OCI-LY1 (cell line): ENCODE measurements around the gene GALNT9.

Experiments
- H2AFZ ChIP-seq: fragments of 200-600 bp; sonication (generic), shearing (Covaris generic); 2 replicates; pipeline ENCODE4 v1.6.0; 2014; ENCODE audit warnings: antibody characterized with exemption, mild to moderate bottlenecking, low read length
- H3F3A ChIP-seq: fragments of 200-600 bp; sonication (generic), shearing (Covaris generic); 2 replicates; pipeline ENCODE4 v1.6.0; 2014; ENCODE audit warnings: mild to moderate bottlenecking, antibody characterized with exemption, low read length, moderate library complexity; ENCODE audit not compliant: insufficient read depth
- H3K27ac ChIP-seq: fragments of 200-600 bp; sonication (generic); 2 replicates; pipeline ENCODE4 v1.5.1; 2014; ENCODE audit warnings: low read length, mixed run types, mild to moderate bottlenecking, low read depth; ENCODE audit not compliant: poor library complexity, severe bottlenecking
- H3K27me3 ChIP-seq: fragments of 200-600 bp; sonication (generic); 2 replicates; pipeline ENCODE4 v1.6.0; 2014; ENCODE audit warnings: antibody characterized with exemption, mild to moderate bottlenecking, low read length, moderate library complexity; ENCODE audit not compliant: insufficient read depth
- H3K36me3 ChIP-seq: fragments of 200-600 bp; sonication (generic); 2 replicates; pipeline ENCODE4 v1.6.1; 2014; ENCODE audit warnings: mild to moderate bottlenecking, antibody characterized with exemption, low read length, moderate library complexity, mixed read lengths; ENCODE audit not compliant: insufficient read depth
- H3K4me1 ChIP-seq: fragments of 200-600 bp; sonication (generic); 2 replicates; pipeline ENCODE4 v1.5.1; 2014; ENCODE audit warnings: mild to moderate bottlenecking, low read length, moderate library complexity; ENCODE audit not compliant: insufficient read depth, severe bottlenecking
- H3K4me2 ChIP-seq: fragments of 200-600 bp; sonication (generic), shearing (Covaris generic); 2 replicates; pipeline ENCODE4 v1.6.1; 2014; ENCODE audit warnings: low read length
- H3K4me3 ChIP-seq: fragments of 200-600 bp; sonication (generic); 2 replicates; pipeline ENCODE4 v1.5.1; 2014; ENCODE audit warnings: low read length, low read depth, mild to moderate bottlenecking, mixed read lengths; ENCODE audit not compliant: poor library complexity, severe bottlenecking
- H3K79me2 ChIP-seq: fragments of 200-600 bp; shearing (Covaris generic); 2 replicates; pipeline ENCODE4 v1.6.1; 2016; ENCODE audit warnings: mixed run types, low read length, mixed read lengths; ENCODE audit not compliant: insufficient read depth
- H3K9ac ChIP-seq: fragments of 200-600 bp; sonication (generic), shearing (Covaris generic); 2 replicates; pipeline ENCODE4 v1.6.1; 2014; ENCODE audit warnings: mild to moderate bottlenecking, low read length, mixed read lengths
- H3K9me2 ChIP-seq: fragments of 200-600 bp; sonication (generic), shearing (Covaris generic); 2 replicates; pipeline ENCODE4 v1.6.1; 2014; ENCODE audit warnings: low read depth, mild to moderate bottlenecking, low read length, mixed read lengths
- H3K9me3 ChIP-seq: fragments of 200-600 bp; shearing (Covaris generic); 2 replicates; pipeline ENCODE4 v1.6.1; 2014; ENCODE audit warnings: low read length, mixed read lengths
- H4K20me1 ChIP-seq: fragments of 200-600 bp; sonication (generic), shearing (Covaris generic); 2 replicates; pipeline ENCODE4 v1.6.0; 2016; ENCODE audit warnings: mild to moderate bottlenecking, low read length; ENCODE audit not compliant: insufficient read depth
- CTCF ChIP-seq: fragments of 200-600 bp; sonication (generic), shearing (Covaris generic); IDR thresholded peaks from 2 replicates; pipeline ENCODE4 v1.5.1; 2017; ENCODE audit warnings: mild to moderate bottlenecking, antibody characterized with exemption, low read length, moderate library complexity, mixed read lengths
- EZH2 ChIP-seq: fragments of 200-600 bp; sonication (generic), shearing (Covaris generic); IDR thresholded peaks from 2 replicates; pipeline ENCODE4 v1.8.0; 2017; ENCODE audit warnings: borderline replicate concordance, mixed run types, mild to moderate bottlenecking, antibody characterized with exemption, low read length, moderate library complexity, mixed read lengths

GALNT9 gene

GRCh38 chr12:132237772-132238487 is 91.5 kb downstream of the GALNT9 start:
- H3K9ac ChIP-seq: no peak overlapping the region
- no peaks in the 10 kb centered on the region for H3K36me3 ChIP-seq
- TF ChIP-seq EZH2 (no peak), CTCF (no peak)
- no peak overlapping the region for H3K4me3 ChIP-seq
- no peak overlapping the region for H2AFZ ChIP-seq
- no peaks in the 10 kb centered on the region for H3K9me2 ChIP-seq
- no peak overlapping the region for H3K4me2 ChIP-seq
- no peaks in the 10 kb centered on the region for H4K20me1 ChIP-seq
- no peaks in the 10 kb centered on the region for H3K79me2 ChIP-seq
- H3K9me3 ChIP-seq: no peaks in the 10 kb centered on the region
- no peak overlapping the region for H3K27ac ChIP-seq
- no peaks in the 10 kb centered on the region; the same call in 1 of the 2 replicates for H3F3A ChIP-seq
- no peaks in the 10 kb centered on the region for H3K4me1 ChIP-seq
- H3K27me3 ChIP-seq: no peaks in the 10 kb centered on the region

- Histone ChIP-seq H3K4me1 (no peaks in the 10 kb centered on the region), H3K9me2 (no peaks in the 10 kb centered on the region)
- TF ChIP-seq CTCF: no peak
Measured at GRCh38 chr12:132236930-132237771, 92.2 kb downstream of the GALNT9 start.

DNA sequence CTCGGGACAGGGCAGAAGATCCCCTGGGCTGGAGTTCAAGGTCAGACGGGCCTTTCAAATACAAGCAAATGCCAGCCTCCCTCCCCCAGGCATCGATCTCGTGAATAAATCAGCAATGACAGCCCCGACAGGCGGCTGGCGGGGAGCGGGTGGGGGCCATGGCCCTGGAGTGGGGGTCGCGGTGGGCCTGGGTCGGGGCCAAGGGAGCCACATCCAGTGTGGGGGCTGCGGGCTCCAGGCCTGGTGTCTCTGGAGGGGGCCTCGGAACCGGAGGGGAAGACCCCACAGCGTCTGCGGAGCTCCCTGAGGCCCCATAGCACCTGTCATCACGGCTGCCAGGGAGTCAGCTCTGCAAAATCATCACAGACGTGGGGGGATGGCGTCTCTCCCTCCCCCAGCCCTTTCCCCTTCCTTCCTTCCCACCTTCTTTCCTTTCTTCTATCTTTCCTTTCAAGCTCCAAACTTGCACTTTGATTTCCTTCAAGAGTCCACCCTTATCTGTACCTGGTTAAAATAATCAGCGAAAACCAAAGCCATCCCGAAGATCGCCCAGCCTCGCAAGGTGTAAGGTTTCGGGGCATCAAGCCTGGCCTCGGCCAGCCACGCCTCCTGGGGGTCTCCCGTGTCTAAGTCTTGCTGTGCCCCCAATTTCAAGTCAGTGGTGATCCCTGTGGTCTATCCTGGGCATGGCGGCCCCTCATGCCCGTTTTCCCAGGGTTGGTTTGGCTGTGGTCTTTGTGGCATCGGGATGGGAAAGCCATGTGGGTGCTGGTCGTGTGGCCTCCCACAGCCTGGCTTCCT is 93.1 kb downstream of the GALNT9 start:
- Histone ChIP-seq H3K27ac (no peak overlapping the region), H3K9me2 (no peaks in the 10 kb centered on the region), H3K4me3 (no peak overlapping the region), H3K4me1 (no peaks in the 10 kb centered on the region), H2AFZ (no peak overlapping the region), H4K20me1 (no peaks in the 10 kb centered on the region), H3K9me3 (no peaks in the 10 kb centered on the region), H3K27me3 (no peaks in the 10 kb centered on the region), H3K79me2 (no peaks in the 10 kb centered on the region), H3K4me2 (no peak overlapping the region), H3K9ac (no peak overlapping the region), H3K36me3 (no peaks in the 10 kb centered on the region), H3F3A (no peaks in the 10 kb centered on the region; the same call in 1 of the 2 replicates)
- TF ChIP-seq EZH2: no peak
- no peak for TF ChIP-seq CTCF

More at GRCh38 chr12:132236930-132237771, 92.2 kb downstream of the GALNT9 start:
- Histone ChIP-seq H3K9me3 (no peaks in the 10 kb centered on the region), H3K27ac (no peak overlapping the region), H3K9ac (no peak overlapping the region), H2AFZ (no peak overlapping the region), H3K79me2 (no peaks in the 10 kb centered on the region), H4K20me1 (no peaks in the 10 kb centered on the region), H3K4me3 (no peak overlapping the region), H3K36me3 (no peaks in the 10 kb centered on the region), H3F3A (no peaks in the 10 kb centered on the region; the same call in 1 of the 2 replicates), H3K4me2 (no peak overlapping the region), H3K27me3 (no peaks in the 10 kb centered on the region)
